ENCODE results near the gene DDX52. TPM values are rescaled to one million over a fixed set of nuclear protein-coding genes. Genes with fewer than 3 reads are reported as not detected.

DDX52 gene
- total and polyA plus RNA-seq, 2 of the 13 experiments (the other 11 are each of a cell fraction or from before 2014, with no cell fraction given): 8.9 to 36.1 TPM

- BruUV-seq (replicated peaks): no TSS peak
- in situ Hi-C loops (cut with HindIII; ENCODE audit: extremely low pct_ligation_motif_present, low pct_unique_long_range_greater_than_20kb) (loop anchor here (10.0 kb wide), 1 partner anchor 96 kb away; the partner anchor contains the start of gene HNF1B), intact Hi-C loops (cut with micrococcal nuclease; ENCODE audit: unreplicated experiment) (no loop called here)
- WGBS (ENCODE audit: low lambda C conversion rate): 4% methylated on average over 2 of the region's 2 CpGs
- Histone ChIP-seq H3K9ac (ENCODE audit: insufficient read depth, low read depth, low read length) (no peak overlapping the region; the same call in 1 of the 2 replicates), H3K4me1 (ENCODE audit: insufficient read depth, low read length) (peaks cover 47% of the 10 kb centered on the region), H2AFZ (ENCODE audit: low read length) (peak overlapping the region; percentile 74), H3K27ac (ENCODE audit: extremely low read length, insufficient read depth, low read length) (no peak overlapping the region), H4K20me1 (ENCODE audit: insufficient read depth, low read length) (no peaks in the 10 kb centered on the region), H3K9me3 (ENCODE audit: low read length) (no peaks in the 10 kb centered on the region), H3K4me2 (ENCODE audit: low read depth, low read length) (no peak overlapping the region), H3K27me3 (ENCODE audit: control insufficient read depth in 1 of 2, insufficient read depth in 2 of 2, low read length in 2 of 2) (no peaks in the 10 kb centered on the region; a peak in 1 of 5 replicates), H3K36me3 (replicated peaks in 1 of 2; ENCODE audit: control insufficient read depth in 1 of 2, insufficient read depth in 2 of 2, low read length in 2 of 2) (no peaks in the 10 kb centered on the region), H3K79me2 (ENCODE audit: insufficient read depth, low read length) (no peaks in the 10 kb centered on the region), H3K4me3 (replicated peaks in 1 of 3; ENCODE audit: insufficient read depth in 1 of 3, low read depth in 2 of 3, low read length in 3 of 3) (no peak overlapping the region)
- ChIA-PET POLR2A (interaction anchor here (2.1 to 2.8 kb wide), 2 partner anchors 60 to 122 kb away, joined by 6 to 11 read pairs; no protein-coding TSS in a partner anchor), CTCF (ENCODE audit: low intra/inter-chr PET ratio, low total read pairs) (no interaction called here)
- DNase-seq (ENCODE audit: low spot score): no peak
- TF ChIP-seq ZNF121 (CRISPR knock-in tag; IDR thresholded peaks at IDR 0.05) (no peak), DR1 (CRISPR knock-in tag; IDR thresholded peaks at IDR 0.05) (no peak), PTBP1 (IDR thresholded peaks at IDR 0.05; ENCODE audit: low read depth, low read length, poor library complexity, severe bottlenecking) (no peak), ELF3 (CRISPR knock-in tag; IDR thresholded peaks at IDR 0.05) (peak; percentile 52; the same call in 1 of the 2 replicates), HNRNPL (IDR thresholded peaks at IDR 0.05; ENCODE audit: low read depth, low read length) (no peak), SAP130 (CRISPR knock-in tag; IDR thresholded peaks at IDR 0.05; ENCODE audit: low read depth) (peak; percentile 36; the same call in 1 of the 2 replicates), TFAP4 (IDR thresholded peaks at IDR 0.05; ENCODE audit: borderline replicate concordance, low read depth) (0 out of 2 replicates have a peak, but pooled peaks have one; percentile 11), NR1H2 (CRISPR knock-in tag; IDR thresholded peaks at IDR 0.05; ENCODE audit: borderline replicate concordance, low read depth) (no peak), FOSL1 (CRISPR knock-in tag; IDR thresholded peaks at IDR 0.05; ENCODE audit: borderline replicate concordance) (no peak), ZNF230 (CRISPR knock-in tag; IDR thresholded peaks at IDR 0.05) (no peak)
- TF ChIP-seq, protein P1, sequence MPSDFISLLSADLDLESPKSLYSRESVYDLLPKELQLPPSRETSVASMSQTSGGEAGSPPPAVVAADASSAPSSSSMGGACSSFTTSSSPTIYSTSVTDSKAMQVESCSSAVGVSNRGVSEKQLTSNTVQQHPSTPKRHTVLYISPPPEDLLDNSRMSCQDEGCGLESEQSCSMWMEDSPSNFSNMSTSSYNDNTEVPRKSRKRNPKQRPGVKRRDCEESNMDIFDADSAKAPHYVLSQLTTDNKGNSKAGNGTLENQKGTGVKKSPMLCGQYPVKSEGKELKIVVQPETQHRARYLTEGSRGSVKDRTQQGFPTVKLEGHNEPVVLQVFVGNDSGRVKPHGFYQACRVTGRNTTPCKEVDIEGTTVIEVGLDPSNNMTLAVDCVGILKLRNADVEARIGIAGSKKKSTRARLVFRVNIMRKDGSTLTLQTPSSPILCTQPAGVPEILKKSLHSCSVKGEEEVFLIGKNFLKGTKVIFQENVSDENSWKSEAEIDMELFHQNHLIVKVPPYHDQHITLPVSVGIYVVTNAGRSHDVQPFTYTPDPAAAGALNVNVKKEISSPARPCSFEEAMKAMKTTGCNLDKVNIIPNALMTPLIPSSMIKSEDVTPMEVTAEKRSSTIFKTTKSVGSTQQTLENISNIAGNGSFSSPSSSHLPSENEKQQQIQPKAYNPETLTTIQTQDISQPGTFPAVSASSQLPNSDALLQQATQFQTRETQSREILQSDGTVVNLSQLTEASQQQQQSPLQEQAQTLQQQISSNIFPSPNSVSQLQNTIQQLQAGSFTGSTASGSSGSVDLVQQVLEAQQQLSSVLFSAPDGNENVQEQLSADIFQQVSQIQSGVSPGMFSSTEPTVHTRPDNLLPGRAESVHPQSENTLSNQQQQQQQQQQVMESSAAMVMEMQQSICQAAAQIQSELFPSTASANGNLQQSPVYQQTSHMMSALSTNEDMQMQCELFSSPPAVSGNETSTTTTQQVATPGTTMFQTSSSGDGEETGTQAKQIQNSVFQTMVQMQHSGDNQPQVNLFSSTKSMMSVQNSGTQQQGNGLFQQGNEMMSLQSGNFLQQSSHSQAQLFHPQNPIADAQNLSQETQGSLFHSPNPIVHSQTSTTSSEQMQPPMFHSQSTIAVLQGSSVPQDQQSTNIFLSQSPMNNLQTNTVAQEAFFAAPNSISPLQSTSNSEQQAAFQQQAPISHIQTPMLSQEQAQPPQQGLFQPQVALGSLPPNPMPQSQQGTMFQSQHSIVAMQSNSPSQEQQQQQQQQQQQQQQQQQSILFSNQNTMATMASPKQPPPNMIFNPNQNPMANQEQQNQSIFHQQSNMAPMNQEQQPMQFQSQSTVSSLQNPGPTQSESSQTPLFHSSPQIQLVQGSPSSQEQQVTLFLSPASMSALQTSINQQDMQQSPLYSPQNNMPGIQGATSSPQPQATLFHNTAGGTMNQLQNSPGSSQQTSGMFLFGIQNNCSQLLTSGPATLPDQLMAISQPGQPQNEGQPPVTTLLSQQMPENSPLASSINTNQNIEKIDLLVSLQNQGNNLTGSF (CRISPR knock-in tag; IDR thresholded peaks at IDR 0.05): no peak
- TF ChIP-seq, protein P2, sequence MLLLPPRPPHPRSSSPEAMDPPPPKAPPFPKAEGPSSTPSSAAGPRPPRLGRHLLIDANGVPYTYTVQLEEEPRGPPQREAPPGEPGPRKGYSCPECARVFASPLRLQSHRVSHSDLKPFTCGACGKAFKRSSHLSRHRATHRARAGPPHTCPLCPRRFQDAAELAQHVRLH (CRISPR knock-in tag; IDR thresholded peaks at IDR 0.05; ENCODE audit: borderline replicate concordance, low read depth): no peak
- TF ChIP-seq, protein P3, sequence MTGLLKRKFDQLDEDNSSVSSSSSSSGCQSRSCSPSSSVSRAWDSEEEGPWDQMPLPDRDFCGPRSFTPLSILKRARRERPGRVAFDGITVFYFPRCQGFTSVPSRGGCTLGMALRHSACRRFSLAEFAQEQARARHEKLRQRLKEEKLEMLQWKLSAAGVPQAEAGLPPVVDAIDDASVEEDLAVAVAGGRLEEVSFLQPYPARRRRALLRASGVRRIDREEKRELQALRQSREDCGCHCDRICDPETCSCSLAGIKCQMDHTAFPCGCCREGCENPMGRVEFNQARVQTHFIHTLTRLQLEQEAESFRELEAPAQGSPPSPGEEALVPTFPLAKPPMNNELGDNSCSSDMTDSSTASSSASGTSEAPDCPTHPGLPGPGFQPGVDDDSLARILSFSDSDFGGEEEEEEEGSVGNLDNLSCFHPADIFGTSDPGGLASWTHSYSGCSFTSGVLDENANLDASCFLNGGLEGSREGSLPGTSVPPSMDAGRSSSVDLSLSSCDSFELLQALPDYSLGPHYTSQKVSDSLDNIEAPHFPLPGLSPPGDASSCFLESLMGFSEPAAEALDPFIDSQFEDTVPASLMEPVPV (CRISPR knock-in tag; IDR thresholded peaks at IDR 0.05): no peak
- TF ChIP-seq, protein P4, sequence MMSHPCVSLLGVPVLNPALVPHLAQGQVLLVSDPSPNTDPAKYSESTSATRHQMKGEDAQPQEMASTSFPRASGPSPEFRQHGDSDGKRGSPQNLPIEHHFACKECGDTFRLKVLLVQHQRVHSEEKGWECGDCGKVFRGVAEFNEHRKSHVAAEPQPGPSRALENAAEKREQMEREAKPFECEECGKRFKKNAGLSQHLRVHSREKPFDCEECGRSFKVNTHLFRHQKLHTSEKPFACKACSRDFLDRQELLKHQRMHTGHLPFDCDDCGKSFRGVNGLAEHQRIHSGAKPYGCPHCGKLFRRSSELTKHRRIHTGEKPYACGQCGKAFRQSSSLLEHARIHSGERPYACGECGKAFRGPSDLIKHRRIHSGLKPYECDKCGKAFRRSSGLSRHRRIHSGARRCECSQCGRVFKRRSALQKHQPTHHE (CRISPR knock-in tag; IDR thresholded peaks at IDR 0.05; ENCODE audit: borderline replicate concordance): no peak
- no peak for FAIRE-seq
- ATAC-seq: no peak
These were observed 5.3 kb upstream of the DDX52 start for GRCh38 chr17:37648555-37648954.

Data from HepG2 (cell line).